ENCODE results near the gene TSHZ1. TPM values are rescaled to one million over a fixed set of nuclear protein-coding genes. Genes with fewer than 3 reads are reported as not detected.

Gene TSHZ1
- total and polyA plus RNA-seq, 2 experiments from 2014 or later, result 0.23 to 0.38 TPM

GRCh38 chr18:75271952-75272351, 61.4 kb downstream of the TSHZ1 start:
- no peak overlapping the region for H3K27ac ChIP-seq (ENCODE audit: low read depth)
- Mint-ChIP-seq H3K27me3 (ENCODE audit: insufficient read depth, low read depth, poor library complexity) (peaks cover 4% of the 10 kb centered on the region), H3K27ac (no peak overlapping the region), H3K4me3 (no peak overlapping the region), H3K4me1 (peaks cover 25% of the 10 kb centered on the region), H3K36me3 (ENCODE audit: low read depth) (no peaks in the 10 kb centered on the region), H3K9me3 (no peaks in the 10 kb centered on the region)
- H3K4me1 ChIP-seq (ENCODE audit: insufficient read depth), result peaks cover 13% of the 10 kb centered on the region
- H2AFZ ChIP-seq, result peak overlapping the region; percentile 66; the same call in 1 of the 2 replicates
- H3K4me2 ChIP-seq, result no peak overlapping the region
- H3K79me2 ChIP-seq (replicated peaks; ENCODE audit: insufficient read depth), result no peaks in the 10 kb centered on the region
- H3K9me2 ChIP-seq (ENCODE audit: insufficient read depth), result no peaks in the 10 kb centered on the region
- ATAC-seq (no peak), DNase-seq (ENCODE audit: low spot score) (no peak)
- no peaks in the 10 kb centered on the region for H3F3A ChIP-seq (replicated peaks; ENCODE audit: low read depth)
- no peak overlapping the region for H3K4me3 ChIP-seq
- H3K27me3 ChIP-seq (ENCODE audit: insufficient read depth), result no peaks in the 10 kb centered on the region
- no peaks in the 10 kb centered on the region for H3K36me3 ChIP-seq (ENCODE audit: insufficient read depth)
- no peak for TF ChIP-seq JUNB (IDR thresholded peaks at IDR 0.05; ENCODE audit: unreplicated experiment)
- TF ChIP-seq ZNF462 (CRISPR knock-in tag; IDR thresholded peaks at IDR 0.05), result no peak
- TF ChIP-seq NANOG (IDR thresholded peaks at IDR 0.05; ENCODE audit: borderline replicate concordance), result no peak
- H4K20me1 ChIP-seq (replicated peaks; ENCODE audit: insufficient read depth), result no peaks in the 10 kb centered on the region

GRCh38 chr18:75273817-75274216, 63.2 kb downstream of the TSHZ1 start:
- Histone ChIP-seq H2AFZ (no peak overlapping the region), H3K27ac (ENCODE audit: low read depth) (no peak overlapping the region), H3K9me2 (ENCODE audit: insufficient read depth) (no peaks in the 10 kb centered on the region), H3K4me3 (no peak overlapping the region), H3K36me3 (ENCODE audit: insufficient read depth) (no peaks in the 10 kb centered on the region), H3F3A (replicated peaks; ENCODE audit: low read depth) (no peaks in the 10 kb centered on the region), H3K27me3 (ENCODE audit: insufficient read depth) (no peaks in the 10 kb centered on the region), H3K4me2 (no peak overlapping the region), H4K20me1 (replicated peaks; ENCODE audit: insufficient read depth) (no peaks in the 10 kb centered on the region), H3K4me1 (ENCODE audit: insufficient read depth) (peaks cover 9% of the 10 kb centered on the region), H3K79me2 (replicated peaks; ENCODE audit: insufficient read depth) (no peaks in the 10 kb centered on the region)
- Mint-ChIP-seq H3K9me3 (no peaks in the 10 kb centered on the region), H3K27ac (no peak overlapping the region), H3K27me3 (ENCODE audit: insufficient read depth, low read depth, poor library complexity) (peaks cover 7% of the 10 kb centered on the region), H3K4me1 (peaks cover 28% of the 10 kb centered on the region), H3K4me3 (no peak overlapping the region), H3K36me3 (ENCODE audit: low read depth) (no peaks in the 10 kb centered on the region)
- ATAC-seq (no peak), DNase-seq (ENCODE audit: low spot score) (no peak)
- no peak for TF ChIP-seq POLR2AphosphoS5 (IDR thresholded peaks at IDR 0.05; ENCODE audit: low read depth)
- no peak for TF ChIP-seq STAT1 (IDR thresholded peaks at IDR 0.05; ENCODE audit: unreplicated experiment)
- no peak for TF ChIP-seq ZNF331 (CRISPR knock-in tag; IDR thresholded peaks at IDR 0.05; ENCODE audit: low read depth)
- no peak for TF ChIP-seq ETS1 (IDR thresholded peaks at IDR 0.05)
- peak in 1 of 2 experiments; percentile 30; a peak in 1 of 4 replicates for TF ChIP-seq CTCF (conservative IDR thresholded peaks at IDR 0.05; ENCODE audit: low read depth in 2 of 2)
- no peak for TF ChIP-seq EZH2phosphoT487 (IDR thresholded peaks at IDR 0.05; ENCODE audit: unreplicated experiment)

Measured in GM23338 (cell line).